ENCODE results near the gene BEAN1.
"Not testable (repeated sequence)": the region's sequence is repeated elsewhere in the genome, so short reads cannot be mapped to it uniquely, and the experiment has no call there.

BEAN1 gene

GRCh38 chr16:66447491-66447890 lies 20.4 kb downstream of the BEAN1 start:
- DNase-seq (ENCODE audit: low read depth), result no peak
- no peak for TF ChIP-seq CTCF (conservative IDR thresholded peaks at IDR 0.05; ENCODE audit: low read depth, low read length)
- H3K4me3 ChIP-seq (ENCODE audit: low read depth, low read length), result no peak overlapping the region

GRCh38 chr16:66451548-66451947 lies 24.5 kb downstream of the BEAN1 start:
- TF ChIP-seq CTCF (conservative IDR thresholded peaks at IDR 0.05; ENCODE audit: low read depth, low read length), result no peak
- no peak for DNase-seq (ENCODE audit: low read depth)
- H3K4me3 ChIP-seq (ENCODE audit: low read depth, low read length), result no peak overlapping the region

- DNase-seq (ENCODE audit: low read depth); H3K4me3 ChIP-seq (ENCODE audit: low read depth, low read length): not testable (repeated sequence)
Measured at GRCh38 chr16:66453230-66453629, 26.1 kb downstream of the BEAN1 start.

GRCh38 chr16:66454751-66455150 lies 27.7 kb downstream of the BEAN1 start:
- no peak for DNase-seq (ENCODE audit: low read depth)
- TF ChIP-seq CTCF (conservative IDR thresholded peaks at IDR 0.05; ENCODE audit: low read depth, low read length), result no peak
- H3K4me3 ChIP-seq (ENCODE audit: low read depth, low read length), result no peak overlapping the region

- TF ChIP-seq CTCF (conservative IDR thresholded peaks at IDR 0.05; ENCODE audit: low read depth, low read length), result no peak
- DNase-seq (ENCODE audit: low read depth), result no peak
Measured at GRCh38 chr16:66455970-66456369, 28.9 kb downstream of the BEAN1 start.

GRCh38 chr16:66457888-66458287 lies 30.8 kb downstream of the BEAN1 start:
- DNase-seq (ENCODE audit: low read depth), result no peak
- H3K4me3 ChIP-seq (ENCODE audit: low read depth, low read length), result no peak overlapping the region
- TF ChIP-seq CTCF (conservative IDR thresholded peaks at IDR 0.05; ENCODE audit: low read depth, low read length), result no peak

More at GRCh38 chr16:66455970-66456369, 28.9 kb downstream of the BEAN1 start:
- no peak overlapping the region for H3K4me3 ChIP-seq (ENCODE audit: low read depth, low read length)

GRCh38 chr16:66458292-66458691 lies 31.2 kb downstream of the BEAN1 start:
- no peak for DNase-seq (ENCODE audit: low read depth)
- H3K4me3 ChIP-seq (ENCODE audit: low read depth, low read length), result no peak overlapping the region
- TF ChIP-seq CTCF (conservative IDR thresholded peaks at IDR 0.05; ENCODE audit: low read depth, low read length), result no peak

- no peak overlapping the region for H3K4me3 ChIP-seq (ENCODE audit: low read depth, low read length)
- DNase-seq (ENCODE audit: low read depth), result no peak
- TF ChIP-seq CTCF (conservative IDR thresholded peaks at IDR 0.05; ENCODE audit: low read depth, low read length), result no peak
Measured at GRCh38 chr16:66458853-66459252, 31.8 kb downstream of the BEAN1 start.
